GM19328 (cell line): ENCODE measurements around the gene BCL11B.

Experiments used
- ATAC-seq: cut with Tn5 transposase; IDR thresholded peaks from one replicate; pipeline ENCODE4 v1.9.1; 2021; ENCODE audit warnings: mild to moderate bottlenecking, moderate library complexity; ENCODE audit not compliant: unreplicated experiment

The BCL11B gene

DNA sequence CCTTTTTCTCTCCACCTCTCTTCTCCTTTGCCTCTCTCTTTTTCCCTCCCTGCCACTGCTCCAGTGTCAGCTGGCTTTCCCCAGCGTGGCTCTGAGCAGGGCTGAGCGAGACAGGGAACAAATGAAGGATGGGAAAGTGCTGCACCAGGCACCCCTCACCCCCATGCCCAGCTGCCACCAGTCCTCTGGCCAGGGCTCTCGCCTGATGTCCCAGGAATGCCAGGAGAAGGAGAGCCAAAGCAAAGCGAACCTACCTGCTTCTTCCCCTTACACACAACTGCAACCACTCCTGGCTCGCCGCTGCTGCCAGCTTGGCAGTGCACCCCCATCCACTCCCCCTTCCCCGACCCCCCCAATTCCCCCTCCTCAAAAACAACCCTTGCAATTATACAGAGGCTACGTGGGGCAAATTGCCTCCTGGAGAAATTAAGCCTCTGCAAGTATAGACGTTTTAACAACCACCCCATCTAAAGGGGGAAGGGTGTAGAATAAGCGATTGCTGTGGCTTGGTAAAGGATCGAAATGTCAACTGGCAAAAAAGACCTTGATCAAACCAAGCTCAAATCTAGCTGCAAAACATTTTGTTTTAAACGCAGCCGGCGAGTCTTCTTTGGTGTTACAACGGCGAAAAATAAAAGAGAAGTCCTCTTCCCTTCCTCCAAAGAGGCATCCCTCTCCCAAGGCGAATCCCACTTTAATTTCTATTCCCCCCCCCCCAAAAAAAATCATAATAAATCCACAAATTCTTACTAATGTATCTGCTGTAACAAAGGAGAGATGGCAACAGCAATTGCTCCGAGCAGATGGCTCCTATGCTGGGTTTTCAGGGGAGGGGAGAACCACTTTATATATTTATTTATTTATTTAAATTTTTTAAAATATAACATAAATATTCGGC lies 2.9 kb downstream of the BCL11B start:
- ATAC-seq, result no peak

DNA sequence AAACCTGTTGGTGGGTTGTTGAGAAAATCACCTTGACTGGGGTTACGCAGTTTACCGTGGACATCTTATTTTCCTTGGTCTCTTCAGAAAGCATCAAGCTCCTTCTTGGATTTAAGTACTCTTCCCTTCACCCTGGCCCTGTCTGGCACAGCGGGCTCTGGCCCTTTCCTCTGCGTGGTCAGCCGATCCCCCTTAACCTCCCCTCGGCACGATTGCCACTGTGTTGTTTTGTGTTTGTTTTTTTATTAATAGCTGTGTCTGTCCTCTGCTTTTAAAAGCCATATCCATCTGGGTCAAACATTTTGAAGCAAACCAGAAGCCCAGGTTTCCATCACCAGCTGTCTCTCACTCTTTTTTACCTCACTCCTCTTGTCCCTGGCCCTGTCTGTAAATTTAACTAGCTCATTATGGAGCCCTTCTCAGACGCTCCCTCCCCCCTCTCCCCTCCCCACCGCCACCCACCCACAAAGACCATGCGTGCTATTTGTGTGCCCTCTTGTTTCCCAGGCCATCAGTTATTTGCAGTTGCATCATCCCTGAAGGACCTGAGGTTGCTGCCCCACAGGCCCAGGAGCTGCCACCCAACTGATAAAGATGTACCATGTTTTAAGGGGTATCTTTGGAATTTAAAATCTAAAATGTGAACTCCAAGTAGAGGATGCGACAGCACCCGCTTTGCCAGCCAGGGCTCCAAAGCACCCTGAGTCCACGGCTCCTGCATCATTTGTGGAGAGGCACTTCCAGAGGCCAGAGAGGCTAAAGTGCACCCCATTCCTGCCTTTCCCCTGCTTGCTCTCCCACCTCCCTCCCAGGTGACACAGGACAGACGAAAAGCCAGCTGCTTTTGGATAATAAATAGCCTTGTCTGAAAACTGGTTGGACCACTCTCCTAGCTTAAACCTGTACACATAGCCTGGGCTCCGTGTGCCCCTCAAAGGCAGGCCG lies 3.9 kb downstream of the BCL11B start:
- no peak for ATAC-seq

DNA sequence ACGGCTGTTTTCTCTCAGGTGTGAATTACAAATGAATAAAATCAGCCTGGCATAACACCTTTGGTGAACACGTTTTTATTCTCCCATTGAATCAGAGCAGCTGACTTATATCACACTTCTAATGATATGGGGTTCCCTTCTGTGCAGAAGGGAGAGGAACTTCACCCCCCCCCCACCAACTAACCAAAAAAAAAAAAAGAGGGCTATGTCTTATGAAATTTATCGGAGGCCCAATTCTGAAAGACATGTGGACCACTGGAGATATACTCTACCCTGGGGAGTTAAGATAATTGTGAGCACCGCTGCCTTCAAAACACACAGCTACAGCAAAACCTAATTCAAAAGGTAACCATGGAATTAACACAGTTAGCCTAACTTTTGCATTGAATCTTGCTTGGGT lies 4.6 kb downstream of the BCL11B start:
- ATAC-seq, result no peak

DNA sequence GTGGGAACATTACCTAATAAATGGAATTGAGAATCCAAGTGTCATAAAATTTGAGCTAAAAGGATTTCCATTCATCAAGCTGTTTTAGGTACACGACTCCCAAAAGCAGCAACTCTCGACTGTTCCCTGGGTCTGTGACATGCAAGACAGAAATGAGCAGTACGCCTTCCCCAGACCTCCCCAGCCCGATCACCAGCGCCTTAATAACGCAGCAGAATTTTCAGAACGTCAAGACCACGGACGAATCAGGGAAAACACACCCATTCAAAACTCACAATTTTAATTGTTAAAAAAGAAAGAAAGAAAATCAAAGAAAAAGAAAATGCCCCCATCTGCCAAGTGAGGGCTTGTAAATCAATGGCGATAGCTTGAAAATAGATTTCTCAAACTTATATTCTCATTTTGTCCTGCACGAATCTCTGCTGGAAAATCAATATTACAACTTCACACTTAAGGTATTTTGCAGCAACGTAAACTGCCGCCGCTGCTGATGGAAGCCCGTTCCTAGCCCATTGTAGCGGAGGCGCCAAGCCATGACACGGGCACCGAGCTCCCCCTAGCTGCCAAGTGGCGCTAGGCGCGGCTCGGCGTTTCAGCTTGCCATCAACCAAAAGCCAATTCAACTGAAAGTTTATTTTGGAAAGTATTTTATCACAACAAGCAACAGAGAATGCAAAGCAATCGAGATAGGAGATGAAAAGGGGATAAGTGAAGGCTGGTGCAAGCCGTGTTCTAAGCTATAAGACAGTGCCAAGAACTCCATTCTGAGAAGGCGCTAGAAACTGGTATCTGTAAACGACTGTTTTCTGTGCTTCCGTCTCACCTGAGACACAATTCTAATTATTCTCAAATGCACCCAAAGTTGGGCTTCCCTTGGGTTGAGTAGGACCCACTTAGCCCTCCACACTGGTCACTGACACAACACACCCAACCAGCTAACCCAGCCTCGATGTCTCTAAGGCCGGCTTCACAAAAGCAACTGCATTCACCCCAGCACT lies 5.5 kb downstream of the BCL11B start:
- ATAC-seq, result no peak

DNA sequence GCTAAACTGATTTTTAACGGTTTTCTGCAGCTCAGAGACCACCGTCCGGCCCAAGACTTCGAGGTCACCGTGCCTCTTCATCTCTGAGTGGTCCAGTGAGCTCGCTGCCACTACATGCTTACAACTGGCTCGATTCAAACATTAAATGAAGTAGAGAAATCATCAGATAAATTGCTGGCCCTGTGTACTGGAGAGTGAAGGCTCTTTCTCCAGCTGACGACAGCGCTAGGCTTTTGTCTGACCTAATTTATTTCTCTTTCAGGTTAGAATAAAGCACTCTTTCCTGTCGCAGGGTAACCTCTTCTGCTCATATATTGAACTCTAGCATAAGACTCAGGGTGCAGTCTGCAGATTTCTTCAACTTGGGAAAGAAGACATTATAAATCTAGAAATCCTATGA lies 6.4 kb downstream of the BCL11B start:
- ATAC-seq, result no peak

DNA sequence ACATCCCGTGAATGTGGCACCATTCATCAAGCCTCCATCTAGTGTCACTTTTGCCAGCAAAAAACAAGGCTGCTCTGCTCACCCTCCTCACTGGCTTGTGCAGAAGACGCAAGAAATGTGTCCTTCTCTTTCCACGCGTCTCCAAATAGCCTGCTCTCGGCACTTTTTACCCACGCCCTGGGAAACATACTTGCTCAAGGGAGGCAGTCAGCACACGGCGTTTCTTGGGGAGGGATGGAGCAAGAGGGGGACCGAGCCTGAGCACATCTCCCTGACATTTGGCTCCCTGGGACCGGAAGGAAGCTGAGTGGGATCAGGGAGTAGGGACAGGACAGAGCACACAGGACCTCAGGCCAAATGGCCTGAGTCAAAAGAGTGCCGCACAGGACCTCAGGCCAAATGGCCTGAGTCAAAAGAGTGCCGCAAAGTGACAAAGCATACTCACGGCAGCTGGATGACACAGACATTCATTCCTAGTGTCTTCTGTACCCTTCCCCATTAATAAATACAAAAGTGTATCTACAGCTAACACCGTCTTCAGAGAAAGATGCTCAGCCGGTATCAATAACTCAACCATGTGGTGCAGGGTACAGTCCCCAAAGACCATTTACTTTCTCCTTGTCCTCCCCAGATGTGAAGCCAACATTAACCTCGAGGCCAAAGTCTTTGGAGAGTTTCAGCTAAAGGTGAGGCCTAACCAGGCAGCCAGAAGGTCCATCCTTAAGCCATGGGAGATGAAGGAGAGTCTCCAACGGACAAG lies 7.1 kb downstream of the BCL11B start:
- ATAC-seq, result no peak

DNA sequence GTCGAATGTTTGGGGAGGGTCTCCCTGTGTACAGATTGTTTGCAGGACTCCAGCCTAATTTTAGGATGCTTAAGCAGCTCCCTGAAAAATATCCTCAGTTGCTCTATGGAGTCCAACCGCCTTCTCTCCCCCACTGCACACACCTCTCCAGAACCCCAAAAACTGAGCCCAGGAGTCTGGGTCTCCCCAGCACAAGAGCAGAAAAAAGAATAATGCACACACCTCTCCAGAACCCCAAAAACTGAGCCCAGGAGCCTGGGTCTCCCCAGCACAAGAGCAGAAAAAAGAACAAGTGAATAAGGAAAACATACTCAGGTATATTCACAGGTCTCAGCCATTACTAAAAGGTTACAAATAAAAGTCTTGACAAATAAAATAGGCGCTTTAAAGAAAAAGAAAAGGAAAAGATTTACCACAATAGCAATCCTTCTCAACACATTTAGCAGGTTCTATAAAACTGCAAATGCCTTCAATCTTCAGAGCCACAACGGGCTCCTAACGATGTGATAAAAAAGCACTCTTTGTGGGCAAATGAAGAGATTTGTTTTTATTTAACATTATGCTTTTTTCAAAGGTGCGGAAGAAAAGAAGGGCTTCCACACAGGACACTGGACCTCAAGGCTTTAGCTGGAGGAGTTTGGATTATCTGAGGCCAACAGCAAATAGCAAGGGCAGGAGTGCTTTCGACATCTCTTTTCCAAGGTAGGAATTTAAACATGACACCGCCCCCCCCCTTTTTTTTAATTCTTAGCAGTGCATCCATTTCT lies 8.2 kb downstream of the BCL11B start:
- no peak for ATAC-seq

DNA sequence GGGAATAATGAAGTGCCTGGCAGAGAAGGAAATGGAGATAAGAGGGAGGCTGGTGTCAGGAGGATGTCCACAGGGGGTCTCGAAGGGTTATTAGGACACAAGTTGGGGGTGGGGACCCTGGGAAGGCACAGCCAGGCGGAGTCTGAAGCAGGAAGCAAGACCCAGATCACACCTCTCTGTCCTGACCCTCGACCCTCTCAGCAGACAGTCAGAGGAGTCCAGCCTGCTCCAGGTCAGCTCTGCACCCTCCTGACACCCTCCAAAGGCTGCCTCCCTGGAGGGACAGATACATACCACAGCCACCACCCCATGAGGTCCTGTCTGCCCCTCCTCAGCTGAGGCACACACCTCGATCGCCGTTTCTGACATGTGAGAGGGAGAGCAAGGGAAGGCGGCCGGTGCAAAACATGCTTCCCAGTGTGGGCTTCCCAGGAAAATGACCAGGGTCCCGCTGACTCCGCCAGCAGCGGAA lies 9.0 kb downstream of the BCL11B start:
- ATAC-seq, result no peak

DNA sequence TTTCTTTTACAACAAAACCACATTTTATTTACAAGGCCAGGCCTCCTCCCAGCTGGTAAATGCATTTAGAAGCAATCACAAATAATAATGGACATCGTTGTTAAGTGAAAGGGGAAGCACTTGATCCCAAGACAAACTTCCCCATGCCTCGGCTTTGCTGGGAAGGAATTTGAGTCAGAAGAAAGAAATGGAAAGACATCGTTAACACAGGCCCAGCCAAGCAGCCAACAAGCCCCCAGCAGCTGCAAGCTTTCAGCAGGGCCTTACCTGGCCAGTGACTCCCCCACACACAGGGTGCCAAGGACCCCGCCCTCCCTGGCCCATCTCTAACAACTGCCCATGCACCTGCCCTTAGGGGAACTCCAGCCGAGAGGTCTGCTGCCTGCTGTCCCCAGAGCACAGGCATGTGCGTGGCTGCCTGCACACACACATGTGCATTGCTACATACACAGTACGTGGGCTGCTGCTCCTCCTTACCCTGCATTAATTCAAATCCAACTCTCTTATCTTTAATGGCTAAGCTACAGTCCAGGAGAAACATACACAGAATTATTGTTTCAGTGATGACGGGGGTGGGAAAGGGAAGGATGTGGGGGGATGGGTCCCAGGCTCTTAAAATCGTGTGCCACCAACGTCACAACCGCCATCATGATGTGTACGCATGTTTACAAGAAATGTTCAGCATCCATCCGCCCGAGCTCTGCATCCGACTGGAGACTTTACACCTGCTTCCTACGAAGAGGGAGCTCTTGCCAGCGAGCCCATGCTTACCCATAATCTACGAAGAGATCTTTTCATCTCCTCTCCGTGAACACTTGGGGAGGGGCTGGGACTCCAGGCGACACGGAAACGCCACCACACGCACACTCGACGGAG lies 9.8 kb downstream of the BCL11B start:
- ATAC-seq, result no peak

DNA sequence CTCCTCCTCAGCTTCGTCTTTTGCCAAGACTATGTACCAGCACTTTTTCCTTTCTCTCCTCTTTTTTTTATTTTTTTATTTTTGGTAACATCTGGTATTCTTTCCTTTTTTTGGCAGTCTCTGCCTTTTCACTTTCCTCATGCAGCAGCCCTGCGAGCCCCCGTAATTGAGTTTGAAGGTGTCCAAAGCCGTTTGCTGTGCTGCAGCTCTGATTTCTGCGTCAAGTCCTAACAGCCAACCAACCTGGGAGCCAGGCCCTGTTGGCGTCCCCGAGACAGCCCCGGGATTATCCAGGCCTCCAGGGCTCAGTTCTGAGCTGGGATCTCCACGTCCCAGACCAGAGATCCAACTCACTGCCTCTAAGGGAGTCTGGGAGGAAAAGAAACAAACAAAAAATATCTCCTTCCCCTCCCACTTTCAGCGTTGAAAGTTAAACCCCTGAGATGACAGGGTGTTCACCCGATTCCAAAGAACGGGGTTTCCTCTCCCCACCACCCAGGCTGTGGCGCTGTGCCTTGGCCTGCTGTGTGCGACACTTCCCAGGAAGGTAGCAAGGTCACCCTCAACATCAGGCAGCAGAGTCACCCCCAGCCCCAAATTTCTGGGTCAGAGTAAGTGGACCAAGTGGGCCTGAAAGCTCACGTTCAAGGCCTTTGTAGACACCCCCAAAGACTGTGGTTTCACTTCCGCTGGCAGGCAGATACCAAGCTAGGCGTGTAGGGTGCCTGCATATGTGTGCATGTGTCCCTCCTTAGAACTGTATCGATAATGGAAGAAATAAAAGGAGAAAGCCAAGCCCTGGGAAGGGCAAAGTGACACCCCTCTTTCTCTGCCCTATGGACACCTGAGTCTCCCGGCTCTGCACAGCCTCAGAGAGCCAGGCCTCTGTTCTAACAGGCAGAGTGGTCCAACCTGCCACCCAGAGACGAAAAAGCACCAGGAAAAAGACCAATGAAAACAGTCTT lies 11.1 kb downstream of the BCL11B start:
- no peak for ATAC-seq

DNA sequence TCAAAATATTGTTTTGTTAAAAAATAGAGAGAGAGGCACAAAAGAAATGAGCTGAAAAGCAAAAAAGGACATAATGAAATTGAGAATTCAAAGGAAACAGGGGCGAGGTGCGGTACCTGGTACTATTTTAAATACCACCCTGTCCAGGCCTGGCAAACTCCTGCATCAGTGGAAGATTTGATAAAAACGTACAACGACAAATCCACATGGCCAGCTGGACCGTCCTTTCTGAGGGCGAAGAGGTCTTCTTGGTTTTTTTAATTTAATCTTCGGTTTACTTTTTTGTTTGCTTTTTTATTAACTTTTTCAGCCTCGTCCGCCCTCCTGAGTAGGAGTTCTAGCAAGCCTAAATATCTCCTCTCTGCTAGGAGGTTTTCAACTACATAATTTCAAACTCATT lies 11.9 kb downstream of the BCL11B start:
- no peak for ATAC-seq

DNA sequence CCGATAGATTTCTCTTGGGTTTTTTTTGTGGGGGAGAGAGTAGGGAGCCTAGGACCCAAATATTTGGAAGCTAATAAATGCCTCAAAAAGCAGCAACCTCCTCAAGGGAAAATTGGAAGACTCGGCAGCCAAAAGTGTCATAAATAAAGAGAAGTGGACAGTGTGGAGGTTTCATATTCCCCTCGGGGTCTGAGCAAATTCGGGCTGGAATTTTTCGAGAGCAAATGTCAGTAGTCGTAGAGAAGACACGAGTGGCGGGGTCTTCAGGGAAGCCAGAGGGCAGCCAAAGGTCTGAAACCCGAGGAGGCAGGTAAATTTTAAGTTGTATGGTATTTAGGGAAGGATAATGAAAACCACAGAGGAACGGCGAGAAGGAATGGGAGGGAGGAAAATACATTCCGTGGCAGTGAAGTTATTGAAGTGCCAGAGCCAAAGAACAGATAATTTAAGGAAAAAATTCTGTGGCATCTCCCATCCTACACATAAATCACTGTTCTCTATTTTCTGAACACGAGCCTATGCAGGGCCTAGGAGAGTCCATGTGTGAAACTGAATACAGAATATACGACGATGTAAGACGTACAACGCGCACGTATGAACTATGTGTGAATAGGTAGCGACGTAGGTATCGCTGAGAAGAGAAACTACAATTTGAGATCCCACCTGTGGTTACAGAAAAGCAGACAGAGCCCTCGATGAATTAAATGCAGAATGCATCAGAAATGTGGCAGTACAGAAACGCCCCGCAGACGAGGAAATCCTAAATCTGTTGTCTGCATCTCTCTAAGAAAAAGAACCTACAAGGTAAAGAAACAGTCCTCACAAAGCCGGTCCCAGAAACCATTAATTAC lies 12.9 kb downstream of the BCL11B start:
- ATAC-seq, result no peak

DNA sequence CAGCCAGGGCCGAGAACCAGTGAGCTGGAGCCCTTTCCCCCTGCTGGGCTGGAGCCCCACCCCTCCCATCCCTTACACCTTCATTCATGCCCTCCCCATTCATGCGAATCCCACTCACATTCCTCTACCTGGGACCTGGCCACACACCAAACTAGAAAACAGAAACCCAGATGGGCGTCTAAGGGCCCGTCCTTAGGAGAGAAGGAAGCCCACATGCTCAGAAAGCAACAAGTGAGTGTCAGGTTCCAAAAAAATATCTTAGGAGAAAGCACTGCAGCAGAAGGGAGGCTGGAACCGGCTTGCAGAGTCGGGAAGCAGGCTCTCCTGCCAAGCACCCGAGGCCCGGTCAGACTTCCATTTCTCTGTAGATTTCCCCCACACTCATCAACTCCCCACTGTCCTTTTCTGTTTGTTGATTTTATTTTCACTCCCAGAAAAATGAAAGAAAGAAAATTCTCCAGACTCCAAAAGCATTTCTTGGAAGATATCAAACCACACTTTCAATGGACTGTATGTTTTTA lies 13.6 kb downstream of the BCL11B start:
- ATAC-seq, result no peak

DNA sequence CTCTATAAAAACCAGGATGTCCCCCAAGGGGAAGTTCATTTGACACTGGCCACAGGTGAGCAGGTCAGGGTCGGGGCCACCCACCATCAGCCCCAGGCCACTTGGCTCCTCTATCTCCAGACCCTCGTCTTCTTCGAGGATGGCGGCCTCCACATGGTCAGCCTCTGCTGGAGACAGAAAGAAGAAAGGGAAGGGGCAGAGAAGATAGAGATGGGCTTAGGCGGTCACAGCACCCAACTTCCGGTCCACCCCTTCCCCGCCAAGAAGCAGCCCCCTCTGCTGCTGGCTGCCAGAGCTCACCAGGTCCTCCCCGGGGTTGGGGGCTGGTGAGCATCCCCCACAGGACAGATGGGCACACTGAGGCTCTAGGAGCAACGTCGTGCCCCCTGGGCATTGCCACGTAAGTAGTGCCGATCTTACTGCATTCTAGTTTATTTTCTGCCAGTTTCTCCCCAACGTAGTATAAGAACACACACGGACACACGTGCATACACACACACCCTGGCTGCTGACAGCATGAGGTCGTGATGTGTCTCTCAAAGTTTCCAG lies 14.2 kb downstream of the BCL11B start:
- no peak for ATAC-seq

DNA sequence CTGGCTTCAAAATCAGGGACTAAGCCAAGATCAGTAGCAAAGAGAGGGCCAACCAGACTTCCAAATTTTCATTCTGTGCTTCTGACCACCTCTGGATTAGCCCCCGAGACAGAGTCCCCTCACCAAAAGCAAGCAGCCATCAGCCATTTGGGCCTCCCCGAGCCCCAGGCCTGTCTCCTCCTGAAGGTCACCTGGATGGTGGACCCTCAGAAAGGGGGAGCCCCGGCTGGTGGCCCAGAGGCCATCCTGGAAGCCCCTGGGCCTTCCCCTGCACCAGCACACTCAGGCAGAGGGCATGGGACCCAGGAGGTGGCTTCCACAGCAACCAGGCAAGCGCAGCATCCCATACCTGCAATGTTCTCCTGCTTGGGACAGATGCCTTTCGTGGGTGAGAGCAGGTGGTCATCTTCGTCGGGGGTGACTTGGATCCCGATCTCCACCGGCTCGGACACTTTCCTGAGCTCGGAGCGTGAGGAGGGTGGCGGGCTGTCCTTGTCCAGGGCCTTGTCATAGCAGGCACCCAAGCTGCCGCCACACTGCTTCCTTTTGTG lies 14.8 kb downstream of the BCL11B start:
- no peak for ATAC-seq
